ENCODE results near the gene NEURL1B.

The NEURL1B gene

DNA sequence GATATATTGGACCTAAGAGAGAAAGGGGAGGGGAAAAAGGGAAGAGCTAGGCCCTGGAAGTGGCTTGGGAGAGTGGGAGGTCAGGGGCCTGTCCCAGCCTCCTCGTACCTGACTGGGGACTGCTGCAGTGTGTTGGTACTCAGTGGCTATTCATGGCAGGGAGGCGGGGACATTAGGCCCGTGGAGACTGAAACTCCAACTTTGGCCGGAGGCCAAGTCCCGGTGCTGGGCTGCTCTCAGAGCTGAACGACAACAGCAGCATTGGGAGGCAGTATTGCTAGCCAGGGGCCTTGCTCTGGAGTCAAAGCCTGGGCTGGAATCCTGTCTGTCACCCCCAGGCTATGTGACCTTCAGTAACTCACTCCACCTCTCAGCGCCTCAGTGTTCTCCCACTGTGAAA, 37.8 kb downstream of the NEURL1B start:
- no peak for DNase-seq (ENCODE audit: low read depth)

DNA sequence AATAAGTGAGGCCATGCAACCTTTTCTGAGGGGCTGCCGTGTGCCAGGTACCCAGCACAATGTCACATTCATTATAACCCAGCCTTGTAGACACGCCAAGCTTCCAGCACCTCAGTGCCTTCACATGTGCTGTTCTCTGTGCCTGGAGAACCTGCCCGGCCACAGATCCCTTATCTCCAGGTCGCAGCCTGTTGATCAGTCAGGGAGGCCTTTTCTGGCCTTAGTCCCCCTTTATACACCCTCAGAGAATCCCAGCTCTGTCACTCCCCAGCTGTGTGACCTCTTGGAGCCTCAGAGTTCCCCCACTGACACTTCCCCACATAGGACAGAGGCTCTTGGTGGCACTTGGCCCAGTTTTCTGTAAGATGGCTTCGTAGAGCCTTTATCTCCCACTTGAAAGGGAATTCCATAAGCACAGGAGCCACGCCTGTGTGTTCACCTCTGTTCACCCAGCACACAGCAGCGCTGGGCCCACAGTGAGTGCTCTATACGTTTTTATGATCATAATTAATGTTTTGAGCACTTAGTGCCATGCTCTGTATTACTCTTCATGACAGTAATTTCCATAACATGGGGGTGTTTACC, 38.7 kb downstream of the NEURL1B start:
- DNase-seq (ENCODE audit: low read depth): no peak

DNA sequence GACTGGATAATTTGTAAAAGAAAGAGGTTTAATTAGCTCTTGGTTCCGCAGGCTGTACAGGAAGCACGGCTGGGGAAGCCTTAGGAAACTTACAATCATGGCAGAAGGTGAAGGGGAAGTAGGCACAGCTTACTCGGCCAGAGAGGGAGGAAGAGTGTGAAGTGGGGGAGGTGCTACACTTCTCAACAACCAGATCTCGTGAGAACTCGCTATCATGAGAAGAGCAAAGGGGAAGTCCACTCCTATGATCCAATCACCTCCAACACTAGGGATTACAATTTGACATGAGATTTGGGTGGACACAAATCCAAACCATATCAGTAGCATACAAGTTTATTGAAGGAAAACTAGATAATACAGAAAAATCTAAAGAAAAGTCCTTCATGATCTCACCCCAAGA, 39.9 kb downstream of the NEURL1B start:
- DNase-seq (ENCODE audit: low read depth): no peak

DNA sequence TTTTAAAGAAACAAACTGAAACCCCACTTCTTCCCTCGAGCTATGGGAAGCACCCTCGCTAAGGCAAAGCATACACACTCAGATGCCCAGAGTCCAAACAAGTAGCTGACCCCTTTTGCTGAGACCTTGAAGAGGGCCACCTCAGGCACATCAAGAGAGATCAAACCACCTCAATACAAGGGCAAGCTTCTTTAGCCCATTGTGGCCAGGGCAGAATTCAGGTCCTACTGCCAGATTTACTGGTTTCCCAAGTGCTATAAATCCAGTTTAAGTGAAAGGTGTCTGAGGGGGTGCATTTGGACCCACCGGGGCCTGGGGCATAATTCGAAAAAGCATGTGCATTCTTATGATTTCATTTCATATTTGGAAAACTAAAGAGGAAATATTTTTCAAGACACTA, 40.4 kb downstream of the NEURL1B start:
- no peak for DNase-seq (ENCODE audit: low read depth)

DNA sequence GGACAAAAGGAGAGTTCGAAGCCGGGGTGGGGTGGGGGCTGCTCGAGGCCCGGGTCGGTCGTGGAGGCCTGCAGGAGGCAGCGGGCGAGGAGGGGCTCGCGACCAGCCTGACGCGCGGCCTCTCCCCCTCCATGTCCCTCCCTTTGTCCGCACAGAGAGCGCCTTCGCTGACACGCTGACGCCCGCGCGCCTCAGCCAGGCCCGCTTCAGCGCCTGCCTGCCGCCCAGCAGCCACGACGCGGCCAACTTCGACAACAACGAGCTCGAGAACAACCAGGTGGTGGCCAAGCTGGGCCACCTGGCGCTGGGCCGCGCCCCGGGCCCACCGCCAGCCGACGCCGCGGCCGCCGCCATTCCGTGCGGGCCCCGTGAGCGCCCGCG, 42.2 kb downstream of the NEURL1B start:
- no peak for DNase-seq (ENCODE audit: low read depth)

DNA sequence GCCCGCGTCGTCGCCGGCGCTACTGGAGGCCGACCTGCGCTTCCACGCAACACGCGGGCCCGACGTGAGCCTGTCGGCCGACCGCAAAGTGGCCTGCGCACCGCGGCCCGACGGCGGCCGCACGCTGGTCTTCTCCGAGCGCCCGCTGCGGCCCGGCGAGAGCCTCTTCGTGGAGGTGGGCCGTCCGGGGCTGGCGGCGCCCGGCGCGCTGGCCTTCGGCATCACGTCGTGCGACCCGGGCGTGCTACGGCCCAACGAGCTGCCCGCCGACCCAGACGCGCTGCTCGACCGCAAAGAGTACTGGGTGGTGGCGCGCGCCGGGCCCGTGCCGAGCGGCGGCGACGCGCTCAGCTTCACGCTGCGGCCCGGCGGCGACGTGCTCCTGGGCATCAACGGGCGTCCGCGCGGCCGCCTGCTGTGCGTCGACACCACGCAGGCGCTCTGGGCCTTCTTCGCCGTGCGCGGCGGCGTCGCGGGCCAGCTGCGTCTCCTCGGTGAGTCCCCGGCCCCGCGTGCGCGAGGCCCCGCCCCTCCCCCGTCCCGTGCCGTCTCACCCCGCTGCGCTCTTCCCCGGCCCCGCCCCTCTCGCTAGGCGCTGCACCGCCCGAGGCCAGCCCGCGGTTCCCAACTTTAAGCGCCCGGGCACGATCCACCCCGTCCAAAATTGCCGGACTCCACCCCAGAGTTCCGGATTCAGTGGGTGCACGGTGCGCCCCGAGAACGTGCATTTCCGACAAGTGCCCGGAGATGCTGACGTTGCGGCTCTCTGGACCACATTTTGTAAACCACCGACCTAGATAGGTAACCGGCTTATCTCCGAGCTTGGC, 42.8 kb downstream of the NEURL1B start:
- DNase-seq (ENCODE audit: low read depth): peak; percentile 20

DNA sequence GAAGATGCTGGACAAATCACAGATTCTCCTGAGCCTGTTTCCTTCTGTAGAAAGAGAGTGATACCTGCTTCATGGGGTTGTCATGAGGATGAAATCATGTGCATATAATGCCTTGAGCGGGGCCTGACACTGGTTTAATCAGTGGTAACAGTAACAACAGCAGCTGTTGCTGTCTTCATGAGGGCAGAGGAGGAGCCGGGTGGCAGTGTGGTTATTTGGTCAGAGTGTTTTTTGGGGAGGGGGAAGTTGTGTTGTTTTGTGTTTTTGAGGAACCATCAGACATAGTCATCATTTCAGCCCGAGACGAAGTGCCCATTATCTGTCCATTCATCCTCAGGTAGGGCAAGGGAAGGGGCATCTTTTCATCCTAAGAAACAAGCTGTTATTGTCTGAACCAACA, 44.0 kb downstream of the NEURL1B start:
- no peak for DNase-seq (ENCODE audit: low read depth)

DNA sequence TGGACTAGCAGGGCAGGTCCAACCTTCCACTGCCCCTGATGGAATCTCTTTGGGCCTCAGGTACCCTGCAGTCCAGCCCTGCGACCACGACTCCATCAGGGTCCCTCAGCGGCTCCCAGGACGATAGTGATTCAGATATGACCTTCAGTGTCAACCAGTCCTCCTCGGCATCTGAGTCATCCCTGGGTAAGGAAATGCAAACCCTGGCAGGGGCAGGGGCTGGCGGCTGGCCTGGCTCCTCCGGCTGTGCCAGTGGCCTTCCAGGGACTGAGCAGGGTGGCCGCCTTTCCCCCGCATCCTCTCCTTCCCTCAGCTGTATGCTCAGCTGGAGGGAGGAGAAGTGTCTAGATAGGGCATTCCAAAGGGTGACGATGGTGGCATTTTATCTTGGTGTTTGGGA, 45.0 kb downstream of the NEURL1B start:
- DNase-seq (ENCODE audit: low read depth): no peak

DNA sequence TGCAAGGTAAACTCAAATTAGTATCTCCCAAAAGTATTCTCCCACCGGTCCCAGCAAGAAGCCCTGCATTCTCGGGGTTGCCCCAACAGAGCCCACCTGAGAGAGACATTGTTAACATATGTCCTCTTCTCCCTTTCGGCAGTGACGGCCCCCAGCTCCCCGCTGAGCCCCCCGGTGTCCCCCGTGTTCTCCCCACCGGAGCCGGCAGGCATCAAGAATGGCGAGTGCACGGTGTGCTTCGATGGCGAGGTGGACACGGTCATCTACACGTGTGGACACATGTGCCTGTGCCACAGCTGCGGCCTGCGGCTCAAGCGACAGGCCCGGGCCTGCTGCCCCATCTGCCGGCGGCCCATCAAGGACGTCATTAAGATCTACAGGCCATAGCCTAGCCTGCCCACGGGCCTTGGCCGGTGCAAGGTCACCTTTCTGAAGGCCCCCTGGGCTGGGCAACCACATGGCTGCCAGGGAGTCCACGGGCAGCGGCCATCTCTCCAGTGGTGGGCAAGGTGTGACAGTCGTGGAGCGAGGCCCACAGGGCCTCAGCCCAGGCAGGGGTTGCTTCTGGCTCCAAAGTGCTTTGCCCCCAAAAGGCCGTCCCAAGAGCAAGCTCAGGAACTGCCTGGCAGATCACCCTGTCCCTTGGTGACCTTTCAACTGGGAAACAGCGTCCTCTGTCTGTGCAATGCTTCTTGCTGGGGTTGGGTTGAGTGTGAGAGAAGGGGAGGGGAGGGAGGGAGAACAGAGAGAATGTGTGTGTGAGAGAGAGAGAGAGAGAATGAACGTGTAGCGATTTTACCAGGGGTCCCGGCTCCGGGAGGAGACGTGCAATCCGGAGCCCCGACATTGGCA, 45.7 kb downstream of the NEURL1B start:
- DNase-seq (ENCODE audit: low read depth): no peak

DNA sequence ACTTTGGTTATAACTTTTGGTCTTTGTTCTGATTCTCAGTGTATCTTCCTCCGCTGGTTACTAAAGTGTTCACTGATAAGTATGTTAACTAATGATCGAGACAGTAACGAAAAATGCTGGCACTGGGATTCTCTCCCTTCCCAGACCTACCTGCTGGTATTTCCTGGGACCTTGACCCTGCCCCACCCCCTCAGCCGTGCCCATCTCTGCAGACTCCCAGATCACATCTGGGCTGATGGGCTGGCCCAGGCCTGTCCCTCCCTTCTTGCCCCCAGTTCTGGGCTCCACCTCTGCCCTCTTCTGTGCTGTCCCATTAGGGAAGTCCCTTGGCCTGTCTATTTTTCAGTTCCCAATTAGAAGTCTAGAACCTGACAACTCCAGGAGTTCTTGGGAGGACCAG, 46.9 kb downstream of the NEURL1B start:
- no peak for DNase-seq (ENCODE audit: low read depth)

DNA sequence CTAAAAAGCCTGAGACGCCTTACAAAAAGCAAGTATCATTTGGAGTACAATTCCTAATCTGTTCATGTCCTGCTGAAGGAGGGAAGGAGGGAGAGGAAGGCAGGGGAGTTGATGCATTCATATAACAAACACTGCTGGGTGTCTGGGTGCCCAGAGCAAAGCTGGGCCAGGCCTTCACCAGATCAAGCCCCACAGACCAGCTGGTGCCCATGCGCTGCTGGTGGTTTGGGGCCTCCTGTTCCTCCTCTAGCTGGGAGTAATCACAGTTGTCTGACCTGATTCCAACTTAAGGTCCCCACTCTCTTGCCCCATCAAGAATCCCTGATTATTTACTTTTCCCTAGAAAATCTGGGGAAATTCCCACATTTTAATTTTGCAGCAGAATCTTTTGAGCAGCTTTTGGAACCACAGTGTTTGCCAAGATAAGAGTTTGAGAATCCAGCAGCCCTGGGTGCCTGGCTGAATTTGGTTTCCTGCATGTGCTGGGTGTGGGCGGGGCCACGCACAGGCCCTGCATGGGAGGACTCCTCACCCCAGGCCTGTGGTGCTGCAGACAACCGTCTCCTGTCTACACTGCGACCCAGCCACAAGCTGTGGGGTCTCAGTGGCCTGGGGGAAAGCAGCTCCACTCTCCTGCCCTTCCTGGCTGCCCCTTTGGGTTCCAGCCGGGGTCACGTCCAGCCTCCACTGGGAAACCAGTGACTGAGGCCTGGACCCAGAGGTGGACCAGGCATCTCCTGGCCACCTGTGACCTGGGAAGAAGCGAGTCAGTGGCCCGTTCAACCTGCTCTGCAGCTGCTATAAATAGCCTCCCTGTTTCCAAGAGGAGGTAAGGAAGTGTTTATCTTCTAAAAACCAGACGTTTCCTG, 47.5 kb downstream of the NEURL1B start:
- DNase-seq (ENCODE audit: low read depth): no peak

DNA sequence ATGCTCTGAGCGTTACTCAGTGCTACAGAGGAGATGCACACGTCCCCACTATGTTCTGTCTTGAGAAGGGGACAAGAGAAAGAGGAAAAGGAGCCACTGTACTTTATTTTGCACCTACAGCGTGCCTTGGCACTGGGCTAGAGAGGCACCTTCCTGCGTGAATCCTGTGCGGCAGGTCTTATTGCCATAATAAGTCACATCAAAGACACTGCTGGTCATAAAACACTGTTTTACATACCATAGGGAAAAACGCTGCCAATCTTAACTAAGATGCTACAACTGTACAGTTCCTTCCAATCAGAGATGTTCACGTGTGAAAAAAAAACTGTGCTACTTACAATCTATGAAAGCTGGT, 48.1 kb downstream of the NEURL1B start:
- DNase-seq (ENCODE audit: low read depth): no peak

DNA sequence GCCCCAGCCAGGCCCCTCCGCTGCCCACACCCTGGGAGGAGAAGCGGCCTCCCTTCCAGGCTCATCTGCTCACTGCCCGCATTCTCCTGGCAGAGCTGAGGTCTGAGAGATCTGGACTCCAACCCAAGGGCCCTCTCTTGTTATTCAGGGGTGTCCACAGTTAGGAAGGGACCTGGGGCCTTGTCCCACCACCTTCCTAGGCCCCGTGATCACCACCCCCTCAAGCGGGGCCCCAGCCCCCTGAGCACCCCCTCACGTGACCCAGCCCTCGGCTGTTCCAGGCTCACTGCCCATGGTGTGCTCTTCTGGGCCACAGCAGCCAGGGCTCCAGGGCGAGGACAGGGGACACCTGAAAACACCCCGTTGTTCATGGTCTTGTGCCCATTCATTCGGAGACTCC, 48.7 kb downstream of the NEURL1B start:
- DNase-seq (ENCODE audit: low read depth): no peak

DNA sequence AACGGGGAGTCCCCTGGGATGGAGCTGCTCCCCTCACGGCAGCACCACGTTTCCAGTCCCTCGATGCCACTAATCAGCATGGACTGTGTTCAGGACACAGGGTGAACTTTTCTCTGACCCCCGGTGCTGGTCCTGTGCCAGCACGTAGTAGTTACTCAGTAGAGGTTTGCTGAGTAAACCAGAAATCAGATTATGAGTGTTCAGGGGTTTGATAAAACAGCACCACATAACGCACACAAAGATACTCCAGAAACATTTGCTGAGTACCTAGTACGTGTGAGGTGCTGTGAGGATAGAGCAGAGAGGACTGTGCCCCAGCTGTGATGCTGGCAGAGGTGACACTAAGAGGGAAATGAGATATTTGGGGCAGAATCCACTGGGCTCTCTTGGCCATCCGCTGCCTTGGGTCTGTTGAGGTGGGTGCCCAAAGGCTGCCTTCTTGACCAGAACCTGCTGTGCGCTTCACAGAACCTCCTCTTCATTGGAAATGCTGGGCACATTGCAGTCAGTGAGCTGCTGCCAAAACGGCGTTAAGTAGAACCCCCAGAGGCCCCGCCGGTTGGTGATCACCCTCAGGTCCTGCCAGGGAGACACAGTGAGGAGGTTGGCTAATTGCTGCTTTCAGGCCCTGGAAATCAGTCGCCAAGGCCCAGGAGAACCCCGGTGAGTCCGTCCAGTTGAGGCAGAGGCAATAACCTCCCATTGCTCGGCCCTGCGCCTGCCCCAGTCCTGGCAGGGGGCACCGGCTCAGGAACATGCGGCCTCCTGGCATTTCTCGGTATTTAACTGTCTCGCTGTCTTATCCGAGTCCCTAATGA, 49.4 kb downstream of the NEURL1B start:
- DNase-seq (ENCODE audit: low read depth): no peak

DNA sequence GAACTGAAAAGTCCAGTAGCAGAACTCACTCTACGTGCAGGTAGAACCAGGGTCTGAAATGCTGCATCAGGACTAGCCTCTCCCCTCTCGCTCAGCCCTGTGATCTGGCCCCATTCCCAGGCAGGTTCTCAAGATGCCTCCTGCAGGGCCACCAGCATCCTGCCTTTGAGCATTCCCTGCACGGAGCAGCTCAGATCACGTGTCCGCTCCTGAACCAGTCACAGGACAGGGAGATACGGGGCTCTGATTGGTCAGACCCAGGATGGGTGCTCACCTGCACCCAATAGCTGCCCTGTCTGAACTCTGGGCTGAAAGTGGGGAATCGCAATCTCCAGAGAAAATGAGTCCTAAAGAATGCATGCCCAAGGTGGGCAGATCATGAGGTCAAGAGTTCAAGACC, 50.8 kb downstream of the NEURL1B start:
- DNase-seq (ENCODE audit: low read depth): no peak

DNA sequence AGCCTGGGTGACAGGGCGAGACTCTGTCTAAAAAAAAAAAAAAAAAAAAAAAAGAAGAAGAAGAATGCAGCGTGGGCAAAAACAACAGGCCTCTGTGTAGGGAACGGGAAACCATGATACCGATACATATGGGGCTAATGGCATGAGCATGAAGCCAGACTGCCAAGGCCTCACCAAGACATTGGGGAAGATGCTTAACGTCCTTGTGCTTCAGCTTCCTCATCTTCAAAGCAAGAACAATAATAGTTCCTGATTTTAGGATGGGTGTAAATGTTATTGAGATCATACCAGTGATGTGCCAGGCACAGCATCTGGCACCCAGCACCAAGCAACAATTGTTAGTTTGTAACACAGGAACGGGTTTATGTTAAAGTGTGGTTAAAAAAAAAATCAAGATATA, 51.4 kb downstream of the NEURL1B start:
- DNase-seq (ENCODE audit: low read depth): no peak

DNA sequence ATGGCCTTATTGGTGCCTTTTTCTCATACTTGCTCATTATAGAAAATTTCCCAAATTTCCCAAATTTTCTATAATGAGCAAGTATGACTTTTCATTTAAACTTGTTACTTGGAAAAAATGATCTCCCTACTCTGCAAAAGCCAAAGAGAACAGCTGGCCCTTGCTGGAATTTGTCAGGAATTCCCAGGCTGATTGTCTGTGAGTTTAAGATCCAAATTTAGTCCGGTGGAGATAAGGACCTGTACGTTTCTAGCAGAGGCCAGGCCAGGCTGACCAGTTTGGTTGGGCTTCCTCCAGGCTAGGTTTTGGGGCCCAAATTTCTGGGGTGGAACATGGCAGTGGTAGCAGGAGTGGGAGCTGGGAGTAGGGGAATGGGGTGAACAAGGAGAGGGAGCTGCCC, 51.9 kb downstream of the NEURL1B start:
- DNase-seq (ENCODE audit: low read depth): no peak

DNA sequence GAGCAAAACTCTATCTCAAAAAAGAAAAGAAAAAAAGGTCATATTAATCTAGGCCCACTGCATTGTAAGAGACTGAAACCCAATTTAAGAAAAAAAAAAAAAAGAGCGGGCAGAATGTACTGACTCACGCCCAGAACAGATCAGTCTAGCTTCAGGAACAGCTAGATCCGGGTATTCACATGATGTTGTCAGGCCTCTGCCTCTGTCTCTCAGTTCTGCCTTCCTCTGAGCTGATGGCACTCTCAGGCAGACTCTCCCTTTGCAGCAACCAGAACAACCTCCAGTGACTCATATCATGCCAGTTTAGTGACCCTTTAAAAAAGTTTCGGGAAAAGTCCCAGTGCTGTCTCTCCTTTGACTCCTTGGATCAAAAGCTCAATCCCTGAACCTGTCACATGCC, 53.0 kb downstream of the NEURL1B start:
- DNase-seq (ENCODE audit: low read depth): no peak

DNA sequence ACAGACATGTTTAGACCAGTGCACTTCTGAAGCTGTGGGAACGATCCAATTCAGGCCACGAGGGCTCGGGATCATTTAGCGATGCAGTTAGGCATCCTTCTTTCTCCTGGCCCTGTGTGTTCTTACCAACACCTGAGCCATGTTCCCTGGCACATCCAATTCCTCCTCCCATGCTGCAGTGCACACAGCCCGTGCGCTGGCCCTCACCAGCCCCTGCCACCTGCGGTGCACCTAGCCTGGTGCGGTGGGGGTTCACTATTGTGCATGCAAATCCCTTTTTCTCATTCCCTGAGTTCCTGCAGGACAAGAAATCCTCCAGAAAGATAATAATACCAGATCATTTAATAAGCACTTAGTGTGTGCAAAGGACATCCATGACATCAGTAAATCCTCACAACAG, 53.5 kb downstream of the NEURL1B start:
- DNase-seq (ENCODE audit: low read depth): no peak

DNA sequence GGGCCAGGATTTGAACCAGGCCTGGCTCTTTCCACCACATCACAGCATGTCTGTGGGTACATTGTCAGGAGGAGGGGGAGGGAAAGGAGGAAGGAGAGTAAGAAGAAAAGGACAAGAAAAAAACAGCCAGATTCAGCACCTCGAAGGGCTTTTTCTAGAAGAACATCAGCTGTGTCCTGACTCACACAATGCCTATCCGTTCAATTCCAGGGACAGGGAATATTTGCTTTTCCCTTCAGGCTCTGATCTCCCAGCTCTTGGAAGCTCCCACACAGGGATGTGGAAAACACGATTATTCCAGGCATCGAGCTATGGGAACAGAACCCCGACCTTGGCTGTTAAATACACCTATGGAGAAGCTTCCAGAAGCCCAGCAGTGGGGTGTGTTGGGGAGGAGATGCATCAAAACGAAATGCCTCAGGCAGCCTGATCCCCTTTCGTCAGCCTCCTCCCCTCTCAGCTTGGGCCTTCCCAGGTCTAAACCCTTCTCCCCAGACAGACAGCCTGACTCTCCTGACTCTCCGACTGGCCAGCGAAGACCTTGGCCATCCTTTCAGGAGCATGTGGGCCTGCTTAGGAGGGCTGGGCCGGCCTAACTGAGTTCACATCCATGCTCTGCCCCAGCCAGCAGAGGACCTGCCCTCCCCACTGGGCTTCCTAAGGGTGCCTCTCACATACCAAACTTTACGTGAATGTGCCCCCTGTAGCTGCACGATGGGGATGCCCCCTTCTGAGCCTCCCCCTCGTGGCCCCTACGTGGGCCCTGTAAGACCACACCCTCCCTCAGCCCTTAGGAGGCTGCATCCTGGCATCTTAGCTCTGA, 54.4 kb downstream of the NEURL1B start:
- DNase-seq (ENCODE audit: low read depth): no peak
